Epithelial cell of prostate (primary cell): ENCODE data around the gene SPAG16.
"Not testable (repeated sequence)": the region's sequence is repeated elsewhere in the genome, so short reads cannot be mapped to it uniquely, and the experiment has no call there.

Experiments
- DNase-seq: peaks from one replicate; pipeline ENCODE4 v3.0.0-alpha.2; 2011; ENCODE audit warnings: low read depth, low spot score
- H3K27ac ChIP-seq: fragments of 450-650 bp; 2 replicates; pipeline ENCODE4 v1.5.1; 2017; ENCODE audit warnings: mild to moderate bottlenecking

Gene SPAG16

DNA sequence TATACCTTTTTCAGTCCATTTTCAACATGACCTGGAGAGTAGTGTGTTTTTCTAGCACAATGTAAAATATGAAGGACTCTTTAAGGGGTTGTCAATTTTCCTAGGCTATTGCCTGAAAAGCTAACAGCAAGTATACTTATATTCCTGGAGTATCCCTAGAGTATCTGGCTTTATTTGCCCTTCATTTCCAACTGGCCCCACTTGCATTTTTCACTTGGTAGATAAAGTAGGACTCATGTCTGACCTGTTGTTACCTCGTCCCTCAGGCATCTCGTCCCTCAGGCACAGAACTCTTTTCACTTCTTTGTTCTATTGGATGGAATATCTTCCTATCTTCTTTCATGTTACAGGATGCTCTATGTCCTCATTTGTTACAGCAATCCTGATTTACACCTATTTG lies 69.2 kb downstream of the SPAG16 start:
- DNase-seq = no peak
- H3K27ac ChIP-seq = no peak overlapping the region

DNA sequence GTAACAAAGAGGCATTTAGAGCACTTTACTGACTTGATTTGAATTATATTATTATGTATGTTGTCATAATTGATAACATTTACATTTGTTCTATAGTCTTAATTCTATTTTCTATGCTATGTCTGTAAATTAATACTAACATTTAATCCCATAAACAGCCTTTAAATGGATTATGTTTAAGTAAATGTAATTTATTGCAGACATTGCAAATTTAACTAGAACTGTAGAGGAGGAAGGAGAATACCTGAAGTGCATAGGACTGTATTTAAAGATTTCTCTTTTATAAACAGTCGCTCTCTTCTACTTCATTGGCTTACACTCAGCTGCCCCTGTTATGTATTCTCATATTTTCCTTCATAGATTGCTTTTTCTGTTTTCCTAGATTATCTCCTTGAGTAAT lies 92.4 kb downstream of the SPAG16 start:
- no peak overlapping the region for H3K27ac ChIP-seq
- DNase-seq = no peak

GRCh38 chr2:213407027-213407426 lies 122.8 kb downstream of the SPAG16 start:
- not testable (repeated sequence) for H3K27ac ChIP-seq, DNase-seq

GRCh38 chr2:213408426-213409070 lies 124.3 kb downstream of the SPAG16 start:
- H3K27ac ChIP-seq, DNase-seq: not testable (repeated sequence)

- DNase-seq, H3K27ac ChIP-seq: not testable (repeated sequence)
Observed at GRCh38 chr2:213410687-213411086, 126.4 kb downstream of the SPAG16 start.

- DNase-seq = peak; percentile 57
- peak overlapping the region; percentile 53 for H3K27ac ChIP-seq
Observed at GRCh38 chr2:213411582-213412289, 127.5 kb downstream of the SPAG16 start.

DNA sequence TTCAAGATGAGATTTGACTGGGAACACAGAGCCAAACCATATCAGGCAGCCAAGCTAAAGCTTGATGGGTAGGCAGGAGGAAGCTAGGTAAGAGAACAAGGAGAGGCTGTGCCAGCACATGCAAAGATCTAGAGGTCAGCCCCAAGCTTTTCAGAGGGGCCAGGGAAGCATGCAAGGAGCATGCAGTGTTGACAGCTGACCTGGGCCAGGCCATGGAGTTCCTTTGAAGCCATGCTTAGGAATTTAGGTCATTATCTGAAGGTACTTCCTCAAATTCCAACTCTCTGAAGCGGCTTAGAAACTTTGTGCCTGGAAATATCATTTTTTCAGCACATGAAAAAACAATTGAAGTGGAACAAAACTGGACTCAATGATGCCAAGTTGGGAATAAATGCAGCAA lies 130.8 kb downstream of the SPAG16 start:
- no peak overlapping the region for H3K27ac ChIP-seq
- DNase-seq = no peak

DNA sequence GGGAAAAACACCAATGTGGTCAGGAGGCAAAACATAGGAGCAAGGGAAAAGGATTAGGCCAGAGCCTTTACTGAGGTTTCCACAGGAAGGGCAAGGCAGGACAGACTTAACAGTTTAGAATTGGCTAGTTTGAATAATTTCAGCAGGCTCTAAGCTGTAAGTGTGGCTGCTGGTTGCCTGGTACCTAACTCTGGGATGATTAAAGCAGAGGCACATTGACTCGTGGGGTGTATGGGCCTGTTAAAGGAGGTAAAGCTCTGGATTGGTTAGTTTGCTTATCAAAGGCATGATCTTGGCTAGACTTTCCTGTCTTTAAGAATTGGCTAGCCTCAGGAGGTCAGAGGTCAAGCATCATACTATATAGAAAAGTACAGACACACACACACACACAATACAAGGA lies 132.6 kb downstream of the SPAG16 start:
- no peak overlapping the region for H3K27ac ChIP-seq
- DNase-seq = no peak

- H3K27ac ChIP-seq = no peak overlapping the region
- DNase-seq = no peak
Observed at GRCh38 chr2:213419980-213420379, 135.7 kb downstream of the SPAG16 start.

- H3K27ac ChIP-seq = no peak overlapping the region
- no peak for DNase-seq
Observed at GRCh38 chr2:213420828-213421385, 136.6 kb downstream of the SPAG16 start.

DNA sequence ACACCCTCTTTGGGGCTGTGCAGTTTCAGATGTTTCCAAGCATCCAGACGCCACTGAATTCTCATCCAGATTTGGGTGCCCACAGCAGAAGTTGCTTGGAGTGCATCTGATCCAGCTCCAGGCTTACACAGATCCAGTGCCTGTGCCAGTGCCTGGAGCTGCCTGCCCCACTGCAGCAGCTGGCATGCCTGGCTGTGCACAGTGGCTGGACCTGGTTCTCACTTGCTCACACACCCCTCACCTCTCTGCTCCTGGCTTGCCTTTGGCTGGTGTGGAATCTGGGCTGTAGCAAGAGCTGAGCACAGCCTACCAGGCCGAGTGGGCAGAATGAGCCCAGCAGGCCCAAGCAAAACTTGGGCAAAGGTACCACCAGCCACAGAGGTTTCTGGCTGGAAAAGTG lies 137.9 kb downstream of the SPAG16 start:
- H3K27ac ChIP-seq = no peak overlapping the region
- no peak for DNase-seq

DNA sequence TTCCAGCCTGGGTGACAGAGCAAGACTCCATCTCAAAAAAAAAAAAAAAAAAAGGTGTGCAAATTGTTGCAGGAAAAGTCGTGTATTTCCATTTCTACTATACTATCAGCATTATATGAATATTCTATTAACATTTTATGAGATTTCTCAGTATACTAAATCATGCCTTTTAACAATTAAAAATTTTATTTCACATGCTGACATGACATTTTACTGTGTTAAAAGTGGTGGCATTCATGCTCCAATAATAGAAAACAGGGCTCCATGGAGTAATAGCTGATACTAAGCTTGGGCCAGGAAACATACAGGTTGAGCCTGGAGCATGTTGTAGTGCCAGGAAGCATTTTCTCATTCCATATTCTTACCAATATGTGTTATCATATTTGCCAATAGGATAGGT lies 141.4 kb downstream of the SPAG16 start:
- no peak for DNase-seq
- no peak overlapping the region for H3K27ac ChIP-seq

- H3K27ac ChIP-seq = no peak overlapping the region
- no peak for DNase-seq
Observed at GRCh38 chr2:213429516-213429915, 145.3 kb downstream of the SPAG16 start.

GRCh38 chr2:213443921-213444320 lies 159.7 kb downstream of the SPAG16 start:
- no peak for DNase-seq
- H3K27ac ChIP-seq = no peak overlapping the region

- H3K27ac ChIP-seq = no peak overlapping the region
- no peak for DNase-seq
Observed at GRCh38 chr2:213451542-213452239, 167.4 kb downstream of the SPAG16 start.

GRCh38 chr2:213455316-213456008 lies 171.2 kb downstream of the SPAG16 start:
- H3K27ac ChIP-seq = no peak overlapping the region
- no peak for DNase-seq

DNA sequence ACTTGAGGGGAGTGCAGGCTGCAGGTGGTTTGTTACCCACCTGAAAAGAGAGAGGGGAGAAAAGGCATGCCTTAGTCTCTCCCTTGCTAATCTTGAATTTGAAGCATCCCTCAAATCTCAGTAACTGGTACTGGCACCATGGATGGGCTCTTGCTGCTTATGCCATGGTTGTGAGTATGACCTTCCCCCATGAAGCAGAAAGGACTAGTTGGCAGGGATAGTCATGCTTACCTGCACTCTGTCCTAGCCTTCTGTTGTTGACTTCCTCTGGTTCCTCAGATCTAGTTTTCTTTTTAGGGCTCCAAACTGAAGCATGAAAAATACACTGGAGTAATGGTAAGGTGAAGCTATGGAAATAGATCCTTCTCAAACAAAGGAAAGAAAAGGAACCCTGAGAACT lies 191.2 kb downstream of the SPAG16 start:
- H3K27ac ChIP-seq = no peak overlapping the region
- DNase-seq = no peak

DNA sequence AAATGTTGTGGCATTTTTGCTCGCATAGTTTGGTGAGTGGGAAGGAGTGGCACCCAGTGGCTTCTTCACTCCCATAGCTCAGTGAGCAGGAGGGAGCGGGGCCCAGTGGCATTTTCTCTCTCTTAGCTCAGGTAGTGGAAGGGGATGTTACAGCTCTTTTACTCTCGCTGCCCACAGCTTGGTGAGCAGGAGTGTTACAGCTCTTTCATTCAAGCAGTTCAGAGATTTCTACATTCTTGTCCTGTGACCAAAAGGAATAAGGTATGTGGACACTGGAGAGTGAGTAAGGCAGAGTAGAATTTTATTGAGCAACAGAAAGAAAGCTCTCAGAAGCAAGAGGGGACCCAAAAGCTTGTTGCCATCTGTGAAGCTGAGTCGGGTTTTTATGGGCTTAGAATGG lies 192.4 kb downstream of the SPAG16 start:
- DNase-seq = no peak
- H3K27ac ChIP-seq = no peak overlapping the region

DNA sequence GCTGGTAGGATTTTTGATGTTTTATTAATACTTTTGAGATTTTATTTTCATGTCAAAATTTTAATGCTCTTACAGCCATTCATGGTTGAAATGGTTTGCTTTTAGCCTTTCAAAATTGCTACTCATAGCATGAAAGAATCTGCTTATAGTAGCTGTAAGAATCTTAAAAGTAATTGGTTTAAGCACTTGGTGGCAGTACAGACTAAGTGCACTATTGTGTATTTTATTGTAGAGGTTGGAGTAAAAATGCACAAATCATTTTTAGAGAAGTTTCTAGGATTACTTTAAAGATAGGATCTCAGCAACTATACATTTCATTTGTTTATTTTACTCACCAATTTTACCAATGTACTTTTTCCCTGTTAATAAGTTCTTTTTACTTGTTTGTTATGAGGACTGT lies 205.8 kb downstream of the SPAG16 start:
- no peak overlapping the region for H3K27ac ChIP-seq
- no peak for DNase-seq

DNA sequence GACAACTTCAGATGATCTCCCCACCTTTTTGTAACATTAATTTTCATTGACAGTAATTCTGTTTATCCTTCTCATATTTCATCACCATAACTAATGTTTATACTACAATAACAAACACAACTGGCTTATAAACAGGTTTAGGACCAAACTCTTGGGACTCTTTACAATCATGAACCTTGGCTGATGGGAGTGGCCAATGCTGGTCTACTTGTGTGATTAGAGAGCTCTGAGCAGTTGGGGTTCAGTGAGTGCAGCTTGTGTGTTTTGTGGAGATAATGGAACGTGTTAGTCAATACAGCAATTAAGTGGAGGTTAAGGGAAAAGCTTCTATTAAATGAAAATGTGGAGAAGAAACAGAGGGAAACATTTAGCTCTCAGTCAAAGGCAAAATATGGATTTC lies 207.1 kb downstream of the SPAG16 start:
- no peak for DNase-seq
- no peak overlapping the region for H3K27ac ChIP-seq

DNA sequence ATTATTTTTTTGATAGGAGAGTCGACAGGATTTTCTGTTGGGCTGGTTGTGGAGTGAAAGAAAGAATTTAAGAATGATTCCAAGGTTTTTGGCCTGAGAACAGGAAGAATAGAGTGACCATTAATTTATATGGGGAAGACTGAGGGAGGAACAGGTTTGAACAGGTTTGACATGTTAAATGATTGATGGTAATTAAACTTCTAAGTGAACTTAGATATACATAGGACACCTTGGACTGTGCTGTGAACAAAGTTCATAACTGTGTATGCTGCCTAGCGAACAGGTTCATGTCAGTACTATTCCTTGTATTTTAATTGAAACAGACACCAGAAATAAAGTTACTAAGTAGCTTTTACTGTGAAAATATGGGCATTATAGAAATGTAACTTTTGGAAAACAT lies 212.0 kb downstream of the SPAG16 start:
- DNase-seq = no peak
- no peak overlapping the region for H3K27ac ChIP-seq
